Cardiac fibroblast (primary cell): ENCODE results near the gene CACNB2.

Source experiments
- DNase-seq, 2 donors: peaks; one replicate each; pipeline versions ENCODE4 v3.0.0 to v3.0.0-alpha.2; 2010; ENCODE audit warnings: low read depth in 2 of 2
- H3K4me3 ChIP-seq, 2 donors: replicated peaks in 1 of 2; 1 replicate in 1 of 2; 2 replicates in 1 of 2; pipeline ENCODE4 v1.5.1; 2011; ENCODE audit warnings: low read depth in 2 of 2, low read length in 2 of 2, mild to moderate bottlenecking in 2 of 2, moderate library complexity in 1 of 2
- TF ChIP-seq, protein P1 (sequence below): IDR thresholded peaks from one replicate; pipeline ENCODE4 v1.5.1; 2011; ENCODE audit warnings: low read depth, mild to moderate bottlenecking, low read length, inconsistent platforms

Gene CACNB2

DNA sequence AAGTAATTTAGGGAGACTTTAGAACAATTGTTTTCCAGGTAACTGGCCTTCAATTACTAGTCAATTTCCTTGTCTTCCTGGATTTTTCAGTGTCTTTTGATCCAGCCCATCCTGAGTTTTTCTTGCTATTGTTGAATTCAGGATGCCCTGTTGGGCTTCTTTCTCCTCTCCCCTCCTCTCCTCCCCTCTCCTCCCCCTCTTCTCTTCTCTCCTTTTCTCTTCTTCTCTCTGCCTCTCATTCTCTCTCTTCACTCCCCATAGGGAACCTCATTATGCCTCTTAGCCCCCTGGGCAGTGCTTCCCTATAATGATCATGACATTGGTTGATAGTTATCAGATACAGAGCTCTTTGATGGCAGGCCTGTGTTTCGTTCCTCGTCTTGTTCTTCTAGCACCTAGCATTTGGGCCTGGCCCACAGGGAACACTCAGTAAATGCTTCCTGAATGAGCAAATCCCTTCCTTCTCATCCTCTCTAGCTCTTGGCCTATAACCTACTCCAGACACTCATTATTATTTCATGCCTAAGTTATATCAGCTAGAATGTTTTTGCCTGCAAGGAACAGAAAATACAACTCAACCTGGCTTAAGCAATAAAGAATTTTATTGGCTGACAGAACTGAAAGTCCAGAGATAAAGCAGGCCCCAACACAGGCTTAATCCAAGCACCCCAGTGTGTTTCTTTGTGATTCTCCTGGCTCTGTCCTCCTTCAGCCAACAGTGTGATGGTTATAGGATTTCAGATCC, 56.8 kb downstream of the CACNB2 start:
- TF ChIP-seq, protein P1, sequence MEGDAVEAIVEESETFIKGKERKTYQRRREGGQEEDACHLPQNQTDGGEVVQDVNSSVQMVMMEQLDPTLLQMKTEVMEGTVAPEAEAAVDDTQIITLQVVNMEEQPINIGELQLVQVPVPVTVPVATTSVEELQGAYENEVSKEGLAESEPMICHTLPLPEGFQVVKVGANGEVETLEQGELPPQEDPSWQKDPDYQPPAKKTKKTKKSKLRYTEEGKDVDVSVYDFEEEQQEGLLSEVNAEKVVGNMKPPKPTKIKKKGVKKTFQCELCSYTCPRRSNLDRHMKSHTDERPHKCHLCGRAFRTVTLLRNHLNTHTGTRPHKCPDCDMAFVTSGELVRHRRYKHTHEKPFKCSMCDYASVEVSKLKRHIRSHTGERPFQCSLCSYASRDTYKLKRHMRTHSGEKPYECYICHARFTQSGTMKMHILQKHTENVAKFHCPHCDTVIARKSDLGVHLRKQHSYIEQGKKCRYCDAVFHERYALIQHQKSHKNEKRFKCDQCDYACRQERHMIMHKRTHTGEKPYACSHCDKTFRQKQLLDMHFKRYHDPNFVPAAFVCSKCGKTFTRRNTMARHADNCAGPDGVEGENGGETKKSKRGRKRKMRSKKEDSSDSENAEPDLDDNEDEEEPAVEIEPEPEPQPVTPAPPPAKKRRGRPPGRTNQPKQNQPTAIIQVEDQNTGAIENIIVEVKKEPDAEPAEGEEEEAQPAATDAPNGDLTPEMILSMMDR: no peak
- DNase-seq: peak in 1 of 2 donors; percentile 22
- no peak overlapping the region for H3K4me3 ChIP-seq

DNA sequence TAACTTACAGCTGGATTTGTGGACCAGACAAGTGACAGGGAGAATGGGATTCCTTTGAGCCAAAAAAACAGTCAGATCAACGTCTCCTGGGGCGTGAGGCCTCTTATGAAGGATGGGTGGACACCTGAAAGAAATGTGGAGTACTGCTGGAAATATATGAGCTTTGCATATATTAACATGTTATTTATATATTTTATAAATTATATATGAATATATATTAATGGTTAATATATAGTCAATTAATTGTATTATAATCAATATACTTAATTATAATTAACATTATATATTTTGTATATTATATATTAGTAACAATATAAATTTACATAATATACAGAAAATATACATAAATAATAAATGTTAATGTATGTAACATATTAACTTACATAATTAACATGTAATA, 57.5 kb downstream of the CACNB2 start:
- no peak for DNase-seq
- TF ChIP-seq, protein P1: no peak
- no peak overlapping the region for H3K4me3 ChIP-seq

DNA sequence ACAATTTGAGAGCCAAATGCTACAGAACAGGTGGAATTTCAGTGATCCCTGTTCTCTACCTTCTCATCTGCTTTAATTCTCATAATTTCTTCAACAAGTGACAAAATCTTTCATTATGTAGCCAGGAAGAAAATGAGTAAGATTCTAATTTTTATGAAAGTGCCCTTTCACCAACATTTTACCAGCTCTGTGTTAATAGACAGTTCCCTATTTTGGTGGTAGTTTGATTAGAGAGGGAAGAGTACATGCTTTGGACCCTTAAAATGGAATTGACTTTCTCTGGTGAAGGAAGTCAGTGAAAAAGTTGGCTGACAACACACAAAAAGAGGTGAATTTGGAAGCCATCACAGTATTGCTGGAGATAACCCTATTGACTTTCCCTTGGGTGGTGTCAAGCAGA, 61.7 kb downstream of the CACNB2 start:
- no peak overlapping the region for H3K4me3 ChIP-seq
- DNase-seq: no peak
- TF ChIP-seq, protein P1: no peak

DNA sequence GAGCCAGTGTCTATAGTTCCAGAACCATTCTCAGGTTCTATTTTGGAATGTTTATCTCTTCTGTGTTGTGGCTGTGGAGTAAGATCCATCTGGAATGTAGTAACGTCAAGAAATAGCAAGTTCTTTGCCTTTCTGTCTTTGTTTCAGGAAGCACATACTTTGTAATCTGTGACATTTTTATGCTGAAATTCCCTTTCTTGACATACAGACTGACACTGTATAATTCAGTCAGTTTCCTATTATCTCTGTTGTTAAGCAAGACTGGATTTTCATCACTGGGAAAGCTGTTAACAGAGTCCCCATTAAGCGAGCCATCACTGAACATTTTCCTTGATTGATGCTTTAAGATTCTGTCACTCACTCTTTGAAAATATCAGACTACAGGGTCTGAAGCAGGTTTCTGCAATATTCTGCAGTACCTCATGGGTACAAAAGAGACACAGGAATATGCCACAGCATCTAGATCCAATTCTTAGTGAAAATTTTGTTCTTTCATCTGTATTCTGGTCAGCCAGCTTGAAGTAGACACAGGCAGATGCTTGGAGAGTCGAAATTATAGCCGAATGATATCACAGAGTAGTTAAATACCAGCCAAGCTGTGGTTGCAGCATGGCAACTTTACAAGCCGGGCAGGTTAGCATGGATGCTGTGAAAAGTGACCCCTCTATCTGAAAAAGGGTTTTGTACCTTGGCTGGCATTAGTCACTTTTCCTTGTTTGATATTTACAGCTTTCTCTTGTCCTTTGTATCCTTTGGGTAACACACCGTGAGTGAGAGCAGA, 62.6 kb downstream of the CACNB2 start:
- no peak overlapping the region for H3K4me3 ChIP-seq
- TF ChIP-seq, protein P1: no peak
- peak in 1 of 2 donors; percentile 50 for DNase-seq

DNA sequence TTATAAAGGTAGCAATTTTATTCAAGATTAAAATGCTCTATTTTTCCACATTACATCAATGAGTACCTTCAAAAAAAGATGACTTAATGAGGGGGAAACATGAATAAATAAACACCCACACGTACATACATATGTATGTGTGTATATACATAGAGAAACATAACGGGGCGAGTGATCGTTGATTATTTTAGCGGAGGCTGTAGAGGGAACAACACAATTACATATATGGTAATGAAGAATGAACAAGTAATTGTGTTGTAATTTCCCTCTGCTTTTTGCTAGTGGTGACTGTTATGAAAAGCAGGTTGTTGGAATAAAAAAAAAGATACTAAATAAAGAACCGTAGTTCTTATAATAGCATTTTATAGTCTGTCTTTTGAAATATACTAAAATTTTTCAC, 63.2 kb downstream of the CACNB2 start:
- TF ChIP-seq, protein P1: no peak
- no peak for DNase-seq
- no peak overlapping the region for H3K4me3 ChIP-seq

DNA sequence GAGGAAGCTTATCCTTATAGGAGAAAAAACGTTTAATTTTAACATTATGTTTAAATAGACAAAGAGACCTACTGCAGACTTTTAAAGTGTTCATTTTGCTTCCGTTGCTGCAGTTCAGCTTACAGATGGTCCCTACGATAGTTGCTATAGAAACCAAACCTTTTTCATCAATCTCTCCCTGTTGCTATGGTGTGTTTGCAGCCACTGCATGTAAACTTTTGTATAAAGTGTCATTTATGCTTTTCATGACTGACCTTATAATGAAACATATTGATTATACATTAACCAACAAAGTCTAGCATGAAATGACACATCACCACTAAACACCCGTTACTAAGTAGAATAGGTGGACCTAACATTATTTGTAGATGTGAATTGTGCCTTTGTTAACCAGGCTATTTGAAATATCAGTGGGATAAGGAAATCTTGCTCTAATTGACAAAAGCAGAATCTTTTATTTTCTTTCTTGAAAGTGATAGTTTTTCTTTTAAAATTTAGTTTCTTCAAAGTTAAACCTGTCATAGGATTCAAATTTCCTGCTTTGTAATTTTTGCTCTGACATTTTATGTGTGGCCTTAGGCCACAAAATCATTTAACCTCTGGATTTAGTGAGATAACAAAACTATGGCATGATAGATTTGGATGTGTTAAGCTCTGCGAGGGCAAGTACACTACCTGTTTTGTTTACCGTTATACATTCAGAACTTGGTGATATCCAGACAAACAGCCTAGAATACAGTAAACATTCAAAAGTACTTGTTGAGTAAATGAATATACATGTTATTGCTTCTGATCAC, 64.0 kb downstream of the CACNB2 start:
- H3K4me3 ChIP-seq: no peak overlapping the region
- DNase-seq: no peak
- TF ChIP-seq, protein P1: no peak
